GM18951 (cell line): Measurements from ENCODE around the gene GABRG3.

Experiments used
- POLR2A ChIP-seq: IDR thresholded peaks from 4 replicates; pipeline ENCODE4 v1.6.1; 2011; ENCODE audit warnings: mild to moderate bottlenecking; ENCODE audit not compliant: insufficient read length, insufficient read depth; ENCODE audit errors: extremely low read depth
- in situ Hi-C: fragments of 300-500 bp; cut with MboI; formaldehyde crosslinking; loops from one replicate; pipeline ENCODE4 v1.12.0; 2022; ENCODE audit warnings: low sequenced_read_pairs, mixed read lengths, inconsistent platforms; ENCODE audit not compliant: unreplicated experiment

Gene GABRG3

GRCh38 chr15:27410996-27411605, 440.1 kb downstream of the GABRG3 start:
- TF ChIP-seq POLR2A: no peak
- in situ Hi-C loops: no loop called here

GRCh38 chr15:27412415-27412814, 441.4 kb downstream of the GABRG3 start:
- no peak for TF ChIP-seq POLR2A
- in situ Hi-C loops: no loop called here

GRCh38 chr15:27414168-27414870, 443.3 kb downstream of the GABRG3 start:
- in situ Hi-C loops: no loop called here
- no peak for TF ChIP-seq POLR2A

GRCh38 chr15:27418726-27419125, 447.7 kb downstream of the GABRG3 start:
- in situ Hi-C loops: no loop called here
- no peak for TF ChIP-seq POLR2A

GRCh38 chr15:27422997-27423396, 452.0 kb downstream of the GABRG3 start:
- no peak for TF ChIP-seq POLR2A
- in situ Hi-C loops: no loop called here

GRCh38 chr15:27426805-27427204, 455.8 kb downstream of the GABRG3 start:
- no peak for TF ChIP-seq POLR2A
- in situ Hi-C loops: no loop called here

GRCh38 chr15:27427276-27427675, 456.3 kb downstream of the GABRG3 start:
- in situ Hi-C loops: no loop called here
- no peak for TF ChIP-seq POLR2A

GRCh38 chr15:27428151-27428550, 457.2 kb downstream of the GABRG3 start:
- in situ Hi-C loops: no loop called here
- TF ChIP-seq POLR2A: no peak

- no peak for TF ChIP-seq POLR2A
- in situ Hi-C loops: no loop called here
Observed at GRCh38 chr15:27429577-27429976, 458.6 kb downstream of the GABRG3 start.

GRCh38 chr15:27433604-27434003, 462.6 kb downstream of the GABRG3 start:
- no peak for TF ChIP-seq POLR2A
- in situ Hi-C loops: no loop called here

GRCh38 chr15:27438403-27439375, 467.7 kb downstream of the GABRG3 start:
- in situ Hi-C loops: no loop called here

GRCh38 chr15:27441120-27441519, 470.1 kb downstream of the GABRG3 start:
- no peak for TF ChIP-seq POLR2A
- in situ Hi-C loops: no loop called here

More at GRCh38 chr15:27438403-27439375, 467.7 kb downstream of the GABRG3 start:
- no peak for TF ChIP-seq POLR2A

- no peak for TF ChIP-seq POLR2A
- in situ Hi-C loops: no loop called here
Observed at GRCh38 chr15:27448234-27448633, 477.3 kb downstream of the GABRG3 start.
